Cardiac muscle cell (in vitro differentiated cells and primary cell): Measurements from ENCODE around the gene ZNF536. TPM values are rescaled to one million over a fixed set of nuclear protein-coding genes. Genes with fewer than 3 reads are reported as not detected.
"Not testable (repeated sequence)": the region's sequence is repeated elsewhere in the genome, so short reads cannot be mapped to it uniquely, and the experiment has no call there.

Experiments used
- DNase-seq, 2 donors: peaks; one replicate each; pipeline versions ENCODE4 v3.0.0 to v3.0.0-alpha.2; 2010 to 2017; ENCODE audit warnings: low read depth in 1 of 2, low spot score in 1 of 2
- H3K27ac ChIP-seq: fragments of 200-600 bp; sonication (generic); 2 replicates; pipeline ENCODE4 v1.5.1; 2016
- H3K27me3 ChIP-seq: fragments of 200-600 bp; sonication (generic); 2 replicates; pipeline ENCODE4 v1.6.0; 2016; ENCODE audit warnings: control low read depth
- H3K36me3 ChIP-seq: fragments of 200-600 bp; sonication (generic); 2 replicates; pipeline ENCODE4 v1.5.1; 2016; ENCODE audit warnings: control low read depth
- H3K4me1 ChIP-seq: fragments of 200-600 bp; sonication (generic); 2 replicates; pipeline ENCODE4 v1.8.1; 2017; ENCODE audit warnings: low read depth, mild to moderate bottlenecking, mixed run types
- H3K4me3 ChIP-seq: fragments of 200-600 bp; sonication (generic); 2 replicates; pipeline ENCODE4 v1.5.1; 2016; ENCODE audit warnings: mild to moderate bottlenecking
- H3K9me3 ChIP-seq: fragments of 200-600 bp; sonication (generic); 2 replicates; pipeline ENCODE4 v1.5.1; 2017; ENCODE audit warnings: low read depth, mild to moderate bottlenecking, control low read depth
- CTCF ChIP-seq: IDR thresholded peaks from 2 replicates; pipeline ENCODE4 v1.5.1; 2012; ENCODE audit warnings: low read depth, mild to moderate bottlenecking, low read length
- polyA plus RNA-seq: library from polyadenylated mRNA; unstranded; fragments of >200 nt; fragmentation: Nextera tagmentation; extraction: Ambion mirVana; gene quantifications from 2 replicates; pipeline ENCODE4 v1.2.1, GENCODE V29; 2016
- total RNA-seq: library from RNA; depleted of rRNA; stranded (reverse); fragments of >200 nt; gene quantifications from 2 replicates; pipeline ENCODE4 v1.2.3, GENCODE V29; 2016

ZNF536 gene
- total and polyA plus RNA-seq, 2 experiments from 2014 or later, result 0.12 to 0.39 TPM

GRCh38 chr19:30453743-30454142 is 81.6 kb downstream of the ZNF536 start:
- H3K9me3 ChIP-seq, result no peaks in the 10 kb centered on the region
- TF ChIP-seq CTCF, result no peak
- H3K36me3 ChIP-seq, result no peaks in the 10 kb centered on the region
- H3K4me1 ChIP-seq, result no peaks in the 10 kb centered on the region
- no peak overlapping the region for H3K27ac ChIP-seq
- peaks cover 8% of the 10 kb centered on the region for H3K27me3 ChIP-seq
- H3K4me3 ChIP-seq, result no peak overlapping the region
- no peak for DNase-seq

GRCh38 chr19:30455881-30456280 is 83.7 kb downstream of the ZNF536 start:
- DNase-seq, result no peak
- TF ChIP-seq CTCF, result no peak
- H3K9me3 ChIP-seq, result no peaks in the 10 kb centered on the region

GRCh38 chr19:30457484-30457883 is 85.3 kb downstream of the ZNF536 start:
- H3K27ac ChIP-seq, result no peak overlapping the region
- H3K4me1 ChIP-seq, result no peaks in the 10 kb centered on the region
- no peaks in the 10 kb centered on the region for H3K36me3 ChIP-seq
- no peak overlapping the region for H3K4me3 ChIP-seq
- no peak for TF ChIP-seq CTCF
- no peaks in the 10 kb centered on the region for H3K27me3 ChIP-seq
- no peaks in the 10 kb centered on the region for H3K9me3 ChIP-seq
- no peak for DNase-seq

More at GRCh38 chr19:30455881-30456280, 83.7 kb downstream of the ZNF536 start:
- Histone ChIP-seq H3K36me3 (no peaks in the 10 kb centered on the region), H3K27ac (no peak overlapping the region), H3K4me3 (no peak overlapping the region), H3K4me1 (no peaks in the 10 kb centered on the region), H3K27me3 (no peaks in the 10 kb centered on the region)

- H3K27ac ChIP-seq, result no peak overlapping the region
- H3K27me3 ChIP-seq, result no peaks in the 10 kb centered on the region
- TF ChIP-seq CTCF, result no peak
- no peaks in the 10 kb centered on the region for H3K4me1 ChIP-seq
- no peak for DNase-seq
- no peaks in the 10 kb centered on the region for H3K9me3 ChIP-seq
- H3K4me3 ChIP-seq, result no peak overlapping the region
- H3K36me3 ChIP-seq, result no peaks in the 10 kb centered on the region
These were observed 87.7 kb downstream of the ZNF536 start for GRCh38 chr19:30459859-30460258.

GRCh38 chr19:30464162-30464561 is 92.0 kb downstream of the ZNF536 start:
- no peak for DNase-seq
- H3K36me3 ChIP-seq, result no peaks in the 10 kb centered on the region
- no peak overlapping the region for H3K27ac ChIP-seq
- no peak overlapping the region for H3K4me3 ChIP-seq
- H3K4me1 ChIP-seq, result no peaks in the 10 kb centered on the region
- H3K9me3 ChIP-seq, result no peaks in the 10 kb centered on the region
- H3K27me3 ChIP-seq, result no peaks in the 10 kb centered on the region
- TF ChIP-seq CTCF, result no peak

- H3K27ac ChIP-seq, H3K4me1 ChIP-seq, H3K9me3 ChIP-seq, DNase-seq, H3K27me3 ChIP-seq, H3K36me3 ChIP-seq, H3K4me3 ChIP-seq: not testable (repeated sequence)
These were observed 94.4 kb downstream of the ZNF536 start for GRCh38 chr19:30466598-30466997.
